SK-N-SH (cell line): Measurements from ENCODE around the gene STK38. TPM values are rescaled to one million over a fixed set of nuclear protein-coding genes. Genes with fewer than 3 reads are reported as not detected.

Experiments used
- CTCF ChIA-PET: fragments of 300-600, 350-600 bp; formaldehyde crosslinking; extraction: SDS; loops from one replicate; lab custom pipeline; 2021; lab: Yijun Ruan, JAX
- POLR2A ChIA-PET: fragments of 350-600 bp; sonication (Branson Sonifier 250); formaldehyde crosslinking; extraction: SDS; loops from one replicate; lab custom pipeline; 2020; ENCODE audit warnings: antibody characterized with exemption, inconsistent platforms; lab: Yijun Ruan, JAX
- DNase-seq: peaks from one replicate; pipeline ENCODE4 v3.0.0; 2012
- H2AFZ ChIP-seq: fragments of 200-600 bp; sonication (generic); 2 replicates; pipeline ENCODE4 v1.8.1; 2016; ENCODE audit warnings: antibody characterized with exemption, mild to moderate bottlenecking, low read depth
- H3F3A ChIP-seq: fragments of 200-600 bp; sonication (generic); replicated peaks from 2 replicates; pipeline ENCODE3; 2016; ENCODE audit warnings: antibody characterized with exemption, mild to moderate bottlenecking; ENCODE audit not compliant: insufficient read depth
- H3K27ac ChIP-seq, 2 experiments: fragments of 200-500 bp in 1 of 2; fragments of 200-600 bp in 1 of 2; sonication (Bioruptor generic) in 1 of 2; sonication (generic), shearing (Covaris generic) in 1 of 2; 2 replicates each; pipeline versions ENCODE4 v1.5.1 to v1.6.1; 2014 to 2016; ENCODE audit warnings: low read depth in 2 of 2, inconsistent platforms in 1 of 2, low read length in 1 of 2, mild to moderate bottlenecking in 1 of 2, mixed read lengths in 1 of 2
- H3K27me3 ChIP-seq: fragments of 200-600 bp; sonication (generic), shearing (Covaris generic); 2 replicates; pipeline ENCODE4 v1.6.1; 2016; ENCODE audit warnings: mixed run types; ENCODE audit not compliant: insufficient read depth
- H3K36me3 ChIP-seq, 2 experiments: fragments of 200-500 bp in 1 of 2; fragments of 200-600 bp in 1 of 2; sonication (Bioruptor generic) in 1 of 2; sonication (generic) in 1 of 2; replicated peaks in 1 of 2; 2 replicates each; pipeline versions ENCODE3 to v1.5.1; 2014 to 2016; ENCODE audit warnings: low read length in 1 of 2, mild to moderate bottlenecking in 1 of 2; ENCODE audit not compliant: insufficient read depth in 2 of 2, control insufficient read depth in 1 of 2
- H3K4me1 ChIP-seq, 2 experiments: fragments of 200-500 bp in 1 of 2; fragments of 200-600 bp in 1 of 2; sonication (Bioruptor generic) in 1 of 2; sonication (generic), shearing (Covaris generic) in 1 of 2; 2 replicates each; pipeline versions ENCODE4 v1.5.1 to v1.6.1; 2014 to 2016; ENCODE audit warnings: low read depth in 1 of 2, low read length in 1 of 2, mixed run types in 1 of 2; ENCODE audit not compliant: insufficient read depth in 2 of 2, control insufficient read depth in 1 of 2
- H3K4me2 ChIP-seq: fragments of 200-600 bp; sonication (generic), shearing (Covaris generic); 2 replicates; pipeline ENCODE4 v1.6.1; 2017; ENCODE audit warnings: mixed run types
- H3K4me3 ChIP-seq, 2 experiments: fragments of 200-500 bp in 1 of 2; fragments of 200-600 bp in 1 of 2; sonication (Bioruptor generic) in 1 of 2; sonication (generic), shearing (Covaris generic) in 1 of 2; 2 replicates each; pipeline versions ENCODE4 v1.5.1 to v1.8.1; 2014 to 2016; ENCODE audit warnings: low read depth in 2 of 2, inconsistent platforms in 1 of 2, low read length in 1 of 2, mild to moderate bottlenecking in 1 of 2, mixed read lengths in 1 of 2, moderate library complexity in 1 of 2
- H3K79me2 ChIP-seq: fragments of 200-600 bp; sonication (generic); 2 replicates; pipeline ENCODE4 v1.8.1; 2017; ENCODE audit warnings: mild to moderate bottlenecking; ENCODE audit not compliant: insufficient read depth
- H3K9ac ChIP-seq: fragments of 200-600 bp; sonication (generic); 2 replicates; pipeline ENCODE4 v1.6.1; 2017; ENCODE audit warnings: mixed run types
- H3K9me2 ChIP-seq: fragments of 200-600 bp; sonication (generic); 2 replicates; pipeline ENCODE4 v1.6.1; 2017; ENCODE audit warnings: mixed run types
- H3K9me3 ChIP-seq: fragments of 200-600 bp; sonication (generic); 2 replicates; pipeline ENCODE4 v1.6.1; 2017; ENCODE audit warnings: mixed run types, mild to moderate bottlenecking, moderate library complexity
- H4K20me1 ChIP-seq: fragments of 200-600 bp; sonication (generic); 2 replicates; pipeline ENCODE4 v1.6.1; 2017; ENCODE audit warnings: mild to moderate bottlenecking, mixed run types; ENCODE audit not compliant: insufficient read depth
- CHD2 ChIP-seq: fragments of 150-350 bp; IDR thresholded peaks from 2 replicates; pipeline ENCODE4 v1.6.1; 2018; ENCODE audit warnings: low read length; ENCODE audit not compliant: partially characterized antibody
- ELF1 ChIP-seq: IDR thresholded peaks from 2 replicates; pipeline ENCODE4 v1.4.0; 2012
- EZH2phosphoT487 ChIP-seq: fragments of 200-600 bp; sonication (generic); IDR thresholded peaks from 2 replicates; pipeline ENCODE4 v1.6.1; 2017; ENCODE audit warnings: low read depth, mixed run types, mild to moderate bottlenecking, antibody characterized with exemption, moderate library complexity, borderline replicate concordance
- FOXM1 ChIP-seq: IDR thresholded peaks from 2 replicates; pipeline ENCODE4 v1.4.0; 2012; ENCODE audit warnings: low read depth, mild to moderate bottlenecking
- GATA2 ChIP-seq: sonication (generic); formaldehyde crosslinking; IDR thresholded peaks from 2 replicates; pipeline ENCODE4 v1.5.0; 2020; ENCODE audit warnings: mild to moderate bottlenecking, missing genetic modification reagents
- MAX ChIP-seq: IDR thresholded peaks from 2 replicates; pipeline ENCODE4 v1.4.0; 2012; ENCODE audit warnings: low read depth
- MEF2A ChIP-seq: IDR thresholded peaks from 2 replicates; pipeline ENCODE4 v1.4.0; 2012; ENCODE audit warnings: low read depth, borderline replicate concordance
- NFIC ChIP-seq: IDR thresholded peaks from 2 replicates; pipeline ENCODE4 v1.4.0; 2012; ENCODE audit warnings: borderline replicate concordance
- POLR2AphosphoS5 ChIP-seq: IDR thresholded peaks from 2 replicates; pipeline ENCODE4 v1.6.1; 2012; ENCODE audit warnings: low read depth, low read length
- REST ChIP-seq: IDR thresholded peaks from 2 replicates; pipeline ENCODE4 v1.6.1; 2012; ENCODE audit warnings: mild to moderate bottlenecking, low read depth, low read length, moderate library complexity
- SIN3A ChIP-seq: IDR thresholded peaks from 2 replicates; pipeline ENCODE4 v1.6.1; 2012; ENCODE audit warnings: low read depth, mild to moderate bottlenecking, low read length, moderate library complexity, borderline replicate concordance
- SMC3 ChIP-seq: IDR thresholded peaks from 2 replicates; pipeline ENCODE4 v1.6.1; 2012; ENCODE audit warnings: low read depth, low read length, improper control_type of control experiment
- TCF12 ChIP-seq: IDR thresholded peaks from 2 replicates; pipeline ENCODE4 v1.4.0; 2012
- WGBS: methylation state at CpG from one replicate; pipeline ENCODE4 v1.1.6; 2017; ENCODE audit warnings: low lambda C conversion rate; 5-methylcytosine and 5-hydroxymethylcytosine counted together
- polyA plus RNA-seq, 3 experiments: library from polyadenylated mRNA; depleted of rRNA; stranded (reverse); fragments of >200 nt; gene quantifications; 2 replicates each; pipeline ENCODE4 v1.2.3, GENCODE V29; 2012
- TF ChIP-seq, protein P1 (sequence below): fragments of 200-600 bp; sonication (generic); IDR thresholded peaks from 2 replicates; pipeline ENCODE4 v1.6.1; 2017; ENCODE audit warnings: antibody characterized with exemption, mild to moderate bottlenecking, moderate library complexity
- TF ChIP-seq, protein P2 (sequence below): IDR thresholded peaks from 2 replicates; pipeline ENCODE4; 2012
- TF ChIP-seq, protein P3 (sequence below): IDR thresholded peaks from 2 replicates; pipeline ENCODE4 v1.4.0; 2012; ENCODE audit warnings: low read depth, borderline replicate concordance

STK38 gene
- polyA plus RNA-seq, 1 of the 3 experiments (the other 2 are of a cell fraction) = 10.2 TPM

- TF ChIP-seq POLR2AphosphoS5 (no peak), SIN3A (no peak), GATA2 (CRISPR knock-in tag) (no peak), ELF1 (no peak), TCF12 (no peak)
- TF ChIP-seq, protein P1, sequence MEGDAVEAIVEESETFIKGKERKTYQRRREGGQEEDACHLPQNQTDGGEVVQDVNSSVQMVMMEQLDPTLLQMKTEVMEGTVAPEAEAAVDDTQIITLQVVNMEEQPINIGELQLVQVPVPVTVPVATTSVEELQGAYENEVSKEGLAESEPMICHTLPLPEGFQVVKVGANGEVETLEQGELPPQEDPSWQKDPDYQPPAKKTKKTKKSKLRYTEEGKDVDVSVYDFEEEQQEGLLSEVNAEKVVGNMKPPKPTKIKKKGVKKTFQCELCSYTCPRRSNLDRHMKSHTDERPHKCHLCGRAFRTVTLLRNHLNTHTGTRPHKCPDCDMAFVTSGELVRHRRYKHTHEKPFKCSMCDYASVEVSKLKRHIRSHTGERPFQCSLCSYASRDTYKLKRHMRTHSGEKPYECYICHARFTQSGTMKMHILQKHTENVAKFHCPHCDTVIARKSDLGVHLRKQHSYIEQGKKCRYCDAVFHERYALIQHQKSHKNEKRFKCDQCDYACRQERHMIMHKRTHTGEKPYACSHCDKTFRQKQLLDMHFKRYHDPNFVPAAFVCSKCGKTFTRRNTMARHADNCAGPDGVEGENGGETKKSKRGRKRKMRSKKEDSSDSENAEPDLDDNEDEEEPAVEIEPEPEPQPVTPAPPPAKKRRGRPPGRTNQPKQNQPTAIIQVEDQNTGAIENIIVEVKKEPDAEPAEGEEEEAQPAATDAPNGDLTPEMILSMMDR = no peak
- TF ChIP-seq, all 33 proteins: peak for 0
- Histone ChIP-seq H3K9ac (no peak overlapping the region), H3K4me3 (no peak overlapping the region), H4K20me1 (no peaks in the 10 kb centered on the region), H3K27me3 (no peaks in the 10 kb centered on the region), H3K79me2 (no peaks in the 10 kb centered on the region), H3F3A (peaks cover 3% of the 10 kb centered on the region), H3K4me2 (no peak overlapping the region), H3K27ac (no peak overlapping the region), H2AFZ (no peak overlapping the region), H3K36me3 (no peaks in the 10 kb centered on the region), H3K4me1 (no peaks in the 10 kb centered on the region), H3K9me3 (no peaks in the 10 kb centered on the region), H3K9me2 (no peaks in the 10 kb centered on the region)
- POLR2A ChIA-PET = no interaction called here
- CTCF ChIA-PET = interaction anchor here (1.0 kb wide), 1 partner anchor 19 kb away, joined by 4 read pairs; no protein-coding TSS in a partner anchor
- WGBS = 89% methylated on average over 4 of the region's 4 CpGs
- no peak for DNase-seq
These were observed 13.5 kb upstream of the STK38 start for GRCh38 chr6:36560822-36561221.

DNA sequence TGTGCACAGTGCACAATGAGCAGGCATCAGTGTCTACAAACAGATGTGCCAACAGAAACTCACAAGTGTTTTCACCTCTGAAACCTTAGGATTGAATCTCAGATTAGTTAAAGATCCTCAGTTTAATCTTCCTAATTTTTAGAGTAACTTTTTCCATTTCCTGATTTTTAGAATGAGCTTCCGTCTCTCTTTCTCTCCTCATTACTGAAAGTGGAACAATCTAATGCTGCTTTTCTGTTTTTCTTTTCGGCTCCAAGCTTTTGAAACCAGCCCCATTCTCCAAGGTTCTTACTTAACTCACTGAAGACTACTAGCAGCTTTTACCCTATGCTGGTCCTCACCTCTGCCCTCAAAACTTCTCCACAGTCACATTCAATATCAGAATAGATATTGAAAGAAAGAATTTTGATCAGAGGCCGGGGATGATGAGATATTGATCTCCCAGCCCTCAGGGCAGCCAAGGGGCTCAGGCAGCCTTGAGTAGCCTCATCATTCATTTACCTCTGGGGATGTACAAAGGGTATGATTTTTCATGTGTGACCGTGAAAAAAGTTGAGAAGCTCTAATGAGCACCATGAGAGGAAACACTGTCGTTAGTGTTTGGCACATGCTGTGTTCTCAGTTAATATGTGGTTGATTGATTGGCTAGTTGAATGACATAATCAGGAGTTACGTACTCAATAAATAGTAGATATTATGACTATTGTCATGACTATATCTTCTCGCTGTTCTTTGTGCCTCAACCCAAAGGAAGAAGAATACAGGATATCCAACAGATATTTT lies 11.9 kb upstream of the STK38 start:
- no peak overlapping the region for H3K4me2 ChIP-seq
- H3K27me3 ChIP-seq = no peaks in the 10 kb centered on the region
- no peak overlapping the region for H3K9ac ChIP-seq
- H3K4me3 ChIP-seq = no peak overlapping the region
- H3K27ac ChIP-seq = no peak overlapping the region
- H3K9me3 ChIP-seq = no peaks in the 10 kb centered on the region
- ChIA-PET POLR2A (no interaction called here), CTCF (no interaction called here)
- H3K79me2 ChIP-seq = no peaks in the 10 kb centered on the region
- no peaks in the 10 kb centered on the region for H4K20me1 ChIP-seq
- H2AFZ ChIP-seq = no peak overlapping the region
- H3F3A ChIP-seq = peaks cover 3% of the 10 kb centered on the region
- H3K36me3 ChIP-seq = no peaks in the 10 kb centered on the region
- DNase-seq = no peak
- TF ChIP-seq CHD2 = no peak
- TF ChIP-seq, protein P2, sequence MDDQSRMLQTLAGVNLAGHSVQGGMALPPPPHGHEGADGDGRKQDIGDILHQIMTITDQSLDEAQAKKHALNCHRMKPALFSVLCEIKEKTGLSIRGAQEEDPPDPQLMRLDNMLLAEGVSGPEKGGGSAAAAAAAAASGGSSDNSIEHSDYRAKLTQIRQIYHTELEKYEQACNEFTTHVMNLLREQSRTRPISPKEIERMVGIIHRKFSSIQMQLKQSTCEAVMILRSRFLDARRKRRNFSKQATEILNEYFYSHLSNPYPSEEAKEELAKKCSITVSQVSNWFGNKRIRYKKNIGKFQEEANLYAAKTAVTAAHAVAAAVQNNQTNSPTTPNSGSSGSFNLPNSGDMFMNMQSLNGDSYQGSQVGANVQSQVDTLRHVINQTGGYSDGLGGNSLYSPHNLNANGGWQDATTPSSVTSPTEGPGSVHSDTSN = no peak
- TF ChIP-seq EZH2phosphoT487 = no peak
- TF ChIP-seq, protein P1 = no peak
- TF ChIP-seq MEF2A = no peak
- TF ChIP-seq MAX = no peak
- TF ChIP-seq SMC3 = no peak
- TF ChIP-seq, protein P3, sequence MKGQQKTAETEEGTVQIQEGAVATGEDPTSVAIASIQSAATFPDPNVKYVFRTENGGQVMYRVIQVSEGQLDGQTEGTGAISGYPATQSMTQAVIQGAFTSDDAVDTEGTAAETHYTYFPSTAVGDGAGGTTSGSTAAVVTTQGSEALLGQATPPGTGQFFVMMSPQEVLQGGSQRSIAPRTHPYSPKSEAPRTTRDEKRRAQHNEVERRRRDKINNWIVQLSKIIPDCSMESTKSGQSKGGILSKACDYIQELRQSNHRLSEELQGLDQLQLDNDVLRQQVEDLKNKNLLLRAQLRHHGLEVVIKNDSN = no peak
- no peak for TF ChIP-seq REST
- TF ChIP-seq FOXM1 = no peak
- no peak for TF ChIP-seq NFIC
- H3K9me2 ChIP-seq = no peaks in the 10 kb centered on the region
- 72% methylated on average over 7 of the region's 7 CpGs for WGBS
- no peaks in the 10 kb centered on the region; a peak in 1 of 4 replicates for H3K4me1 ChIP-seq
